Measurements from ENCODE around the gene HIVEP2.

- no peak for TF ChIP-seq CTCF (IDR thresholded peaks at IDR 0.05 in 8 of 11, conservative IDR thresholded peaks at IDR 0.05 in 3 of 11)
- TF ChIP-seq POLR2AphosphoS5 (IDR thresholded peaks at IDR 0.05): no peak
These were observed 21.3 kb upstream of the HIVEP2 start for GRCh38 chr6:142966294-142966693.
